Measurements from ENCODE around the gene AKNA. TPM values are rescaled to one million over a fixed set of nuclear protein-coding genes. Genes with fewer than 3 reads are reported as not detected.

The AKNA gene
- total and polyA plus RNA-seq, 2 donors (not counting 1 experiment from before 2014, with no cell fraction given): 178 to 407 TPM

DNA sequence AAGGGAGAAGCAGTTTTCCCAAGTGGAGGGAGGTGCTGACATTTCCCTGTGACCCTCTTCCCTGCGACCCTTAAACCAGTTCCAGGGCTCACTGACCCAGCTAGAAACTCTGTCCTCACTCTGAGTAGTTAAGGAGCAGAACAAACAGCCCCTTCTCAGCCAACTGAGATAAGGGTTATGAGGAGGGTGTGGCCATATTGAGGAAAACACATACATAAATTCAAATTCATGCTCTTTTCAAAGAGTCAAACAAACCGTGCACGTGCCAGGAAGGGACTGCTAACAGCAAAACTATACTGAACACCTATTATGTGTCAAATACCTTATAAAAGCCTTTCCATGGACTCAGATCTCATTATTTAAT is 4.9 kb upstream of the AKNA start:
- peaks cover 92% of the 10 kb centered on the region for H3K4me1 Mint-ChIP-seq
- Histone ChIP-seq H3K27ac (ENCODE audit: low read length in 2 of 2) (peak overlapping the region in 1 of 2 donors; percentile 50), H4K20me1 (ENCODE audit: control insufficient read depth, insufficient read depth, low read length, poor library complexity, severe bottlenecking) (peaks cover 72% of the 10 kb centered on the region), H3K79me2 (ENCODE audit: control insufficient read depth, insufficient read depth, low read length) (peaks cover 99% of the 10 kb centered on the region), H3K27me3 (replicated peaks in 1 of 4; ENCODE audit: control extremely low read depth in 1 of 4, control insufficient read depth in 3 of 4, insufficient read depth in 4 of 4, low read length in 3 of 4) (no peaks in the 10 kb centered on the region), H3K4me3 (ENCODE audit: control extremely low read depth in 1 of 5, extremely low read depth in 1 of 5, insufficient read depth in 1 of 5, low read depth in 2 of 5, low read length in 4 of 5) (no peak overlapping the region), H3K9ac (ENCODE audit: low read length) (no peak overlapping the region), H3K4me1 (ENCODE audit: control insufficient read depth in 2 of 2, insufficient read depth in 2 of 2, low read length in 2 of 2) (peaks cover 92 to 97% of the 10 kb centered on the region in 2 donors), H3K36me3 (replicated peaks in 1 of 2; ENCODE audit: control extremely low read depth in 1 of 2, control insufficient read depth in 1 of 2, extremely low read depth in 1 of 2, insufficient read depth in 2 of 2, low read length in 1 of 2) (peaks cover 0 to 63% of the 10 kb centered on the region in 2 experiments), H3K4me2 (replicated peaks; ENCODE audit: low read depth, low read length, poor library complexity, severe bottlenecking) (peak overlapping the region; percentile 45), H3K9me3 (ENCODE audit: control extremely low read depth in 1 of 3, control insufficient read depth in 2 of 3, insufficient read depth in 1 of 3, low read length in 2 of 3) (no peaks in the 10 kb centered on the region), H2AFZ (ENCODE audit: insufficient read depth, low read depth, low read length, poor library complexity, severe bottlenecking) (no peak overlapping the region)
- peak overlapping the region; percentile 60 for H3K4me3 Mint-ChIP-seq
- ChIA-PET CTCF (interaction anchor here (0.8 to 2.0 kb wide), 9 partner anchors 8 to 261 kb away, joined by 3 to 7 read pairs (median 3); no protein-coding TSS in a partner anchor), POLR2A (interaction anchor here (0.6 to 2.4 kb wide), 3 partner anchors 20 to 226 kb away, joined by 3 to 14 read pairs (median 3); no protein-coding TSS in a partner anchor)
- peak; percentile 36 for DNase-seq
- no peak for ATAC-seq (ENCODE audit: low read depth)
- peak overlapping the region; percentile 86 for H3K27ac Mint-ChIP-seq
- H3K9me3 Mint-ChIP-seq (ENCODE audit: insufficient read depth): no peaks in the 10 kb centered on the region
- intact Hi-C loops (cut with micrococcal nuclease): no loop called here
- 37% methylated on average over 2 of the region's 3 CpGs for WGBS (ENCODE audit: insufficient coverage)
- H3K27me3 Mint-ChIP-seq: no peaks in the 10 kb centered on the region
- TF ChIP-seq EZH2 (IDR thresholded peaks at IDR 0.05; ENCODE audit: borderline replicate concordance, insufficient read depth, low read depth, low read length, poor library complexity, severe bottlenecking): no peak
- TF ChIP-seq CTCF (IDR thresholded peaks at IDR 0.05): no peak

- no peaks in the 10 kb centered on the region for H3K9me3 ChIP-seq (ENCODE audit: control extremely low read depth in 1 of 3, control insufficient read depth in 2 of 3, insufficient read depth in 1 of 3, low read length in 2 of 3)
- H3K27ac Mint-ChIP-seq: peak overlapping the region; percentile 93
- H4K20me1 ChIP-seq (ENCODE audit: control insufficient read depth, insufficient read depth, low read length, poor library complexity, severe bottlenecking): peaks cover 68% of the 10 kb centered on the region
- ATAC-seq (ENCODE audit: low read depth) (no peak), DNase-seq (peak; percentile 14)
- no peaks in the 10 kb centered on the region for H3K27me3 Mint-ChIP-seq
- ChIA-PET CTCF (interaction anchor here (1.0 to 3.0 kb wide), 10 partner anchors 8 to 114 kb away, joined by 3 to 23 read pairs (median 8); partner anchors contain the start of gene WHRN), POLR2A (interaction anchor here (1.4 to 9.2 kb wide), 4 partner anchors 18 to 221 kb away, joined by 3 to 135 read pairs (median 56); no protein-coding TSS in a partner anchor)
- WGBS (ENCODE audit: insufficient coverage): 92% methylated on average over 2 of the region's 2 CpGs
- H3K36me3 ChIP-seq (replicated peaks in 1 of 2; ENCODE audit: control extremely low read depth in 1 of 2, control insufficient read depth in 1 of 2, extremely low read depth in 1 of 2, insufficient read depth in 2 of 2, low read length in 1 of 2): peaks cover 0 to 53% of the 10 kb centered on the region in 2 experiments
- TF ChIP-seq EZH2 (IDR thresholded peaks at IDR 0.05; ENCODE audit: borderline replicate concordance, insufficient read depth, low read depth, low read length, poor library complexity, severe bottlenecking) (no peak), CTCF (IDR thresholded peaks at IDR 0.05) (no peak)
- no peak overlapping the region for H2AFZ ChIP-seq (ENCODE audit: insufficient read depth, low read depth, low read length, poor library complexity, severe bottlenecking)
- no peaks in the 10 kb centered on the region for H3K9me3 Mint-ChIP-seq (ENCODE audit: insufficient read depth)
- H3K4me2 ChIP-seq (replicated peaks; ENCODE audit: low read depth, low read length, poor library complexity, severe bottlenecking): peak overlapping the region; percentile 87
- peaks cover 84% of the 10 kb centered on the region for H3K4me1 Mint-ChIP-seq
- H3K79me2 ChIP-seq (ENCODE audit: control insufficient read depth, insufficient read depth, low read length): peaks cover 99% of the 10 kb centered on the region
- no peaks in the 10 kb centered on the region for H3K27me3 ChIP-seq (replicated peaks in 1 of 4; ENCODE audit: control extremely low read depth in 1 of 4, control insufficient read depth in 3 of 4, insufficient read depth in 4 of 4, low read length in 3 of 4)
- no peak overlapping the region for H3K4me3 ChIP-seq (ENCODE audit: control extremely low read depth in 1 of 5, extremely low read depth in 1 of 5, insufficient read depth in 1 of 5, low read depth in 2 of 5, low read length in 4 of 5)
- H3K27ac ChIP-seq (ENCODE audit: low read length in 2 of 2): peak overlapping the region in 1 of 2 donors; percentile 93
- H3K4me3 Mint-ChIP-seq: peak overlapping the region; percentile 97
- peaks cover 78 to 84% of the 10 kb centered on the region in 2 donors for H3K4me1 ChIP-seq (ENCODE audit: control insufficient read depth in 2 of 2, insufficient read depth in 2 of 2, low read length in 2 of 2)
- intact Hi-C loops (cut with micrococcal nuclease): no loop called here
- H3K9ac ChIP-seq (ENCODE audit: low read length): no peak overlapping the region
These were observed 3.2 kb upstream of the AKNA start for GRCh38 chr9:114390952-114391351.
